GM13977 (cell line): ENCODE data around the gene ATXN7L1.

ENCODE experiments used
- DNase-seq: peaks from one replicate; pipeline ENCODE4 v3.0.0; 2012; ENCODE audit warnings: low spot score
- CTCF ChIP-seq: IDR thresholded peaks from 2 replicates; pipeline ENCODE4 v1.5.1; 2012; ENCODE audit warnings: mild to moderate bottlenecking, control low read depth; ENCODE audit not compliant: insufficient read depth; ENCODE audit errors: extremely low read depth, missing control alignments
- in situ Hi-C: fragments of 300-500 bp; cut with MboI; formaldehyde crosslinking; loops from one replicate; pipeline ENCODE4 v1.12.0; 2022; ENCODE audit warnings: low sequenced_read_pairs, low pct_unique_long_range_greater_than_20kb, mixed read lengths, inconsistent platforms; ENCODE audit not compliant: unreplicated experiment

ATXN7L1 gene

GRCh38 chr7:105613611-105614330 lies 262.6 kb downstream of the ATXN7L1 start:
- no peak for DNase-seq
- TF ChIP-seq CTCF: no peak
- in situ Hi-C loops: no loop called here

GRCh38 chr7:105612806-105613205 lies 263.6 kb downstream of the ATXN7L1 start:
- TF ChIP-seq CTCF: no peak
- in situ Hi-C loops: no loop called here
- no peak for DNase-seq

GRCh38 chr7:105611856-105612775 lies 264.3 kb downstream of the ATXN7L1 start:
- in situ Hi-C loops: no loop called here
- no peak for DNase-seq
- TF ChIP-seq CTCF: no peak

GRCh38 chr7:105610165-105610930 lies 266.1 kb downstream of the ATXN7L1 start:
- no peak for DNase-seq
- in situ Hi-C loops: no loop called here
- no peak for TF ChIP-seq CTCF

- no peak for DNase-seq
- no peak for TF ChIP-seq CTCF
- in situ Hi-C loops: no loop called here
Measured at GRCh38 chr7:105602325-105603305, 273.8 kb downstream of the ATXN7L1 start.
